ENCODE data around the gene RAB40A. TPM values are rescaled to one million over a fixed set of nuclear protein-coding genes. Genes with fewer than 3 reads are reported as not detected.
"Not testable (repeated sequence)": the region's sequence is repeated elsewhere in the genome, so short reads cannot be mapped to it uniquely, and the experiment has no call there.

RAB40A gene
- total RNA-seq, 1 donor from 2014 or later = 0.45 TPM

DNA sequence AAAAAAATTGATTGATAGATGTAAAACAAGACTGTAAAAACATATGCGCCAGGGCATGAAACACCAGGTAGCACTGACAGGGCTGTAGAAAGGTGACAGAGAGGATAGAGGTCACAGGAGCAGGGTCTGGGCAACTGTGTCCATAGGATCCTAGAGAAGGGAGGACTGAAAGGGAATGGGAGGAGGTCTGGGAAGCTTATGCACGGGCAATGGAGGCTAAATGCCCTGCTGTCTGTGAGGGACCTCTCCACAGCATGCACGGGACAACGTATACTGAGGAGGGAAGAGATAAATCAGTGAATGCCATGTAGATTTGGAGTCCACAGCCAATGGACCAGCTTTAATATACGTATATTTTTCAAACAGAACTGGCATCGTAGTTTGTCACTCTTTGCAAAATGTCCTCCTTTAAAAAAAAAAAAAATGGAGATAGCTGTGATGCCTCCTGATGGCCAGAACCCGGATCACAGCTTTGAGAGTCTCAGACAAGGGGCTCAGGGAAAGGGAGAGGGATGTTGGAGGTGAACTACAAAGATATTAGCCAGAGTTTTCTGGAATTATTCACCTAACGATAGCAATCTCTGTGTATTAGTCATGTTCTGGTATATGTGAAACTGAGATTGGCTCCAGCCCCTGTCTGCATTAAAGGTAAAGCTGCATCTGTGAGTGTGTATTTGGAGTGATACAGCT lies 16.0 kb downstream of the RAB40A start:
- Mint-ChIP-seq H3K4me3 (ENCODE audit: unreplicated experiment) (no peak overlapping the region), H3K9me3 (ENCODE audit: low read depth) (no peaks in the 10 kb centered on the region), H3K27me3 (ENCODE audit: low read depth) (no peaks in the 10 kb centered on the region), H3K4me1 (ENCODE audit: low read depth) (peaks cover 11% of the 10 kb centered on the region), H3K36me3 (ENCODE audit: low read depth) (no peaks in the 10 kb centered on the region), H3K27ac (ENCODE audit: unreplicated experiment) (no peak overlapping the region)
- TF ChIP-seq, protein P1, sequence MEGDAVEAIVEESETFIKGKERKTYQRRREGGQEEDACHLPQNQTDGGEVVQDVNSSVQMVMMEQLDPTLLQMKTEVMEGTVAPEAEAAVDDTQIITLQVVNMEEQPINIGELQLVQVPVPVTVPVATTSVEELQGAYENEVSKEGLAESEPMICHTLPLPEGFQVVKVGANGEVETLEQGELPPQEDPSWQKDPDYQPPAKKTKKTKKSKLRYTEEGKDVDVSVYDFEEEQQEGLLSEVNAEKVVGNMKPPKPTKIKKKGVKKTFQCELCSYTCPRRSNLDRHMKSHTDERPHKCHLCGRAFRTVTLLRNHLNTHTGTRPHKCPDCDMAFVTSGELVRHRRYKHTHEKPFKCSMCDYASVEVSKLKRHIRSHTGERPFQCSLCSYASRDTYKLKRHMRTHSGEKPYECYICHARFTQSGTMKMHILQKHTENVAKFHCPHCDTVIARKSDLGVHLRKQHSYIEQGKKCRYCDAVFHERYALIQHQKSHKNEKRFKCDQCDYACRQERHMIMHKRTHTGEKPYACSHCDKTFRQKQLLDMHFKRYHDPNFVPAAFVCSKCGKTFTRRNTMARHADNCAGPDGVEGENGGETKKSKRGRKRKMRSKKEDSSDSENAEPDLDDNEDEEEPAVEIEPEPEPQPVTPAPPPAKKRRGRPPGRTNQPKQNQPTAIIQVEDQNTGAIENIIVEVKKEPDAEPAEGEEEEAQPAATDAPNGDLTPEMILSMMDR (IDR thresholded peaks at IDR 0.05) = no peak
- no peak for DNase-seq (ENCODE audit: low spot score)

- H3K4me1 Mint-ChIP-seq (ENCODE audit: low read depth) = peaks cover 11% of the 10 kb centered on the region
- DNase-seq (ENCODE audit: low spot score) = no peak
- TF ChIP-seq, protein P1 (IDR thresholded peaks at IDR 0.05) = no peak
- no peaks in the 10 kb centered on the region for H3K27me3 Mint-ChIP-seq (ENCODE audit: low read depth)
- H3K36me3 Mint-ChIP-seq (ENCODE audit: low read depth) = no peaks in the 10 kb centered on the region
- peaks cover 3% of the 10 kb centered on the region for H3K9me3 Mint-ChIP-seq (ENCODE audit: low read depth)
- no peak overlapping the region for H3K27ac Mint-ChIP-seq (ENCODE audit: unreplicated experiment)
- no peak overlapping the region for H3K4me3 Mint-ChIP-seq (ENCODE audit: unreplicated experiment)
Observed at GRCh38 chrX:103498786-103499185, 20.5 kb downstream of the RAB40A start.

GRCh38 chrX:103495786-103496185 lies 23.5 kb downstream of the RAB40A start:
- Mint-ChIP-seq H3K27ac (ENCODE audit: unreplicated experiment) (no peak overlapping the region), H3K27me3 (ENCODE audit: low read depth) (no peaks in the 10 kb centered on the region)
- no peak for DNase-seq (ENCODE audit: low spot score)

GRCh38 chrX:103493578-103493977 lies 25.7 kb downstream of the RAB40A start:
- H3K27me3 Mint-ChIP-seq (ENCODE audit: low read depth); H3K4me1 Mint-ChIP-seq (ENCODE audit: low read depth); DNase-seq (ENCODE audit: low spot score); H3K36me3 Mint-ChIP-seq (ENCODE audit: low read depth); H3K9me3 Mint-ChIP-seq (ENCODE audit: low read depth); H3K27ac Mint-ChIP-seq (ENCODE audit: unreplicated experiment); H3K4me3 Mint-ChIP-seq (ENCODE audit: unreplicated experiment): not testable (repeated sequence)

More at GRCh38 chrX:103495786-103496185, 23.5 kb downstream of the RAB40A start:
- H3K9me3 Mint-ChIP-seq (ENCODE audit: low read depth) = peaks cover 3% of the 10 kb centered on the region
- no peaks in the 10 kb centered on the region for H3K36me3 Mint-ChIP-seq (ENCODE audit: low read depth)
- H3K4me1 Mint-ChIP-seq (ENCODE audit: low read depth) = no peaks in the 10 kb centered on the region
- H3K4me3 Mint-ChIP-seq (ENCODE audit: unreplicated experiment) = no peak overlapping the region
- TF ChIP-seq, protein P1 (IDR thresholded peaks at IDR 0.05) = no peak

DNA sequence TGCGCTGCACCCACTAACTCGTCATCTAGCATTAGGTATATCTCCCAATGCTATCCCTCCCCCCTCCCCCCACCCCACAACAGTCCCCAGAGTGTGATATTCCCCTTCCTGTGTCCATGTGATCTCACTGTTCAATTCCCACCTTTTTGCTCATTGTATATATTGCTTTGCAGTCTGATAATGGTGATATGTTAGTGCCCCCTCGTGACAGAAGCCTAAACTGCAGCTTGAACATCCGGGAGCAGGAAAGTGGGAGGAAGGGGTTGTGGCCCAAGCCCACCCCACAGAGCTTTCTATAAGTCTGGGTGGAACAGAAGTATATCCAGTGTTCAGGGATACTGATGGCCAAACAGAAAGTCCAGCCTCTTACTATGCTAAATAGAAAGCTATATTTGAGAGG lies 29.6 kb downstream of the RAB40A start:
- not testable (repeated sequence) for H3K27me3 Mint-ChIP-seq (ENCODE audit: low read depth); H3K4me3 Mint-ChIP-seq (ENCODE audit: unreplicated experiment); H3K9me3 Mint-ChIP-seq (ENCODE audit: low read depth); H3K36me3 Mint-ChIP-seq (ENCODE audit: low read depth); H3K27ac Mint-ChIP-seq (ENCODE audit: unreplicated experiment); H3K4me1 Mint-ChIP-seq (ENCODE audit: low read depth); DNase-seq (ENCODE audit: low spot score)
- TF ChIP-seq, protein P1 (IDR thresholded peaks at IDR 0.05) = peak; percentile 77

DNA sequence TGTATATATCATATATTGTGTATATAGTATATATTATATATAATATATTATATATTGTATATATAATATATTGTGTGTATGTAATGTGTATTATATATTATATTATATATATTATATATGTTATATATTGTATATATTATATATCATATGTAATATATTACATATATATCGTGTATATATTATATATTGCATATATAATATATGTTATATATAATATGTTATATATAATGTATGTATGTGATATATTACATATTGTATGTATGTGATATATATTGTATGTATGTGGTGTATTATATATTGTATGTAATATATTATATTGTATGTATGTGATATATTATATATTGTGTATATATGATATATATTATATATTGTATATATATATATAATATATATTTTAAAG lies 30.5 kb downstream of the RAB40A start:
- no peaks in the 10 kb centered on the region for H3K9me3 Mint-ChIP-seq (ENCODE audit: low read depth)
- peaks cover 2% of the 10 kb centered on the region for H3K27me3 Mint-ChIP-seq (ENCODE audit: low read depth)
- TF ChIP-seq, protein P1 (IDR thresholded peaks at IDR 0.05) = no peak
- H3K27ac Mint-ChIP-seq (ENCODE audit: unreplicated experiment) = no peak overlapping the region
- no peak overlapping the region for H3K4me3 Mint-ChIP-seq (ENCODE audit: unreplicated experiment)
- H3K36me3 Mint-ChIP-seq (ENCODE audit: low read depth) = no peaks in the 10 kb centered on the region
- no peaks in the 10 kb centered on the region for H3K4me1 Mint-ChIP-seq (ENCODE audit: low read depth)
- DNase-seq (ENCODE audit: low spot score) = no peak

All from chondrocyte (in vitro differentiated cells).